Osteoblast (primary cell): ENCODE results near the gene HTRA3. TPM values are rescaled to one million over a fixed set of nuclear protein-coding genes. Genes with fewer than 3 reads are reported as not detected.
A peak's percentile ranks its signal among the peaks of the same experiment; 100 is the strongest.

Source experiments
- DNase-seq: peaks from one replicate; pipeline ENCODE4 v3.0.0; 2011; ENCODE audit warnings: low spot score, mixed read lengths; ENCODE audit not compliant: insufficient read length; ENCODE audit errors: missing footprints
- H2AFZ ChIP-seq: 2 replicates; pipeline ENCODE4 v1.6.0; 2011; ENCODE audit warnings: mild to moderate bottlenecking, low read length
- H3K27ac ChIP-seq: 2 replicates; pipeline ENCODE4 v1.5.1; 2011; ENCODE audit warnings: mild to moderate bottlenecking, low read depth, low read length, moderate library complexity
- H3K27me3 ChIP-seq: 2 replicates; pipeline ENCODE4 v1.6.0; 2012; ENCODE audit warnings: mild to moderate bottlenecking, control low read depth, inconsistent platforms, low read length, moderate library complexity; ENCODE audit not compliant: insufficient read depth
- H3K36me3 ChIP-seq: 2 replicates; pipeline ENCODE4 v1.5.1; 2011; ENCODE audit warnings: mild to moderate bottlenecking, low read length, control low read depth, moderate library complexity; ENCODE audit not compliant: insufficient read depth
- H3K4me1 ChIP-seq: 2 replicates; pipeline ENCODE4 v1.5.1; 2011; ENCODE audit warnings: mild to moderate bottlenecking, low read length, control low read depth, moderate library complexity; ENCODE audit not compliant: insufficient read depth
- H3K4me2 ChIP-seq: 2 replicates; pipeline ENCODE4 v1.6.0; 2011; ENCODE audit warnings: mild to moderate bottlenecking, low read length; ENCODE audit not compliant: insufficient read depth
- H3K4me3 ChIP-seq: fragments of 200-600 bp; sonication (generic); 3 replicates; pipeline ENCODE4 v1.5.1; 2012; ENCODE audit warnings: mild to moderate bottlenecking, low read length, inconsistent platforms; ENCODE audit not compliant: insufficient read depth
- H3K79me2 ChIP-seq: 2 replicates; pipeline ENCODE4 v1.6.0; 2012; ENCODE audit warnings: mild to moderate bottlenecking, low read length, control low read depth, inconsistent platforms; ENCODE audit not compliant: insufficient read depth
- H3K9me3 ChIP-seq: 2 replicates; pipeline ENCODE4 v1.5.1; 2011; ENCODE audit warnings: low read depth, low read length, control low read depth
- H4K20me1 ChIP-seq: 2 replicates; pipeline ENCODE4 v1.6.0; 2012; ENCODE audit warnings: mild to moderate bottlenecking, low read length, control low read depth; ENCODE audit not compliant: insufficient read depth
- total RNA-seq: library from RNA; depleted of rRNA; stranded (reverse); fragments of >200 nt; gene quantifications from 2 replicates; pipeline ENCODE4 v1.2.3, GENCODE V29; 2012
- TF ChIP-seq, protein P1 (sequence below): IDR thresholded peaks from 2 replicates; pipeline ENCODE4 v1.5.1; 2011; ENCODE audit warnings: mild to moderate bottlenecking, low read depth, low read length, moderate library complexity; ENCODE audit errors: extremely low read depth

Gene HTRA3
- total RNA-seq, 1 donor = 4.0 TPM

DNA sequence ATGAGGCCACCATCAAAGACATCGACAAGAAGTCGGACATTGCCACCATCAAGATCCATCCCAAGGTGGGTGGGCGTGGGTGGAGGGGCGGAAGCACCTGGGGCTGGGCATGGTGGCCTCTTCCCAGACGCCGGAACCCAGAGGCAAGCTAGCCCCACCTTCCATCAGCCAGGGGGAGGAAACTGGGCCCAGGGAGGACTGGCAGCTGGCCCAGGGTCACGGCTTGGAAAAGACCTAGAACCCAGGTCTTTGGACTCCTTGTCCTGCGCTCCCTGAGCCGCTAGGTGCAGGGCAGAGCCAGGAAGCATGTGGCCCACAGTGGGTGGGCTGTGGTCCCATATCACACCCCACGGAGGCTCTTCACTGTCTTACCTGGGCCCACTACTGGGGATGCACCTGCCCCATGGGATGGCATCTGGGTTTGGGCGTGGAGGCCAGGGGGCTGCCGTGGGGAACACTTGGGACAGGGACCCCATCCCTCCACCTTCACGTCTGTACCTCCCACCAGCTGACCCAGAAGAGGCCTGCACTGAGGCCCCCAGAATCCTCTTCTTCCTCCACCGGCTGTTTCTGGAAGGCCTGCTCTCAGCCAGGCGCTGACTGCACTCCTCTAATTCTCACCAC is 17.3 kb downstream of the HTRA3 start:
- no peaks in the 10 kb centered on the region for H3K36me3 ChIP-seq
- H3K4me1 ChIP-seq = no peaks in the 10 kb centered on the region
- H2AFZ ChIP-seq = no peak overlapping the region
- H3K79me2 ChIP-seq = no peaks in the 10 kb centered on the region
- peak; percentile 35 for DNase-seq
- no peak overlapping the region for H3K4me2 ChIP-seq
- no peaks in the 10 kb centered on the region for H4K20me1 ChIP-seq
- H3K27ac ChIP-seq = no peak overlapping the region
- no peaks in the 10 kb centered on the region for H3K27me3 ChIP-seq
- H3K4me3 ChIP-seq = no peak overlapping the region
- H3K9me3 ChIP-seq = no peaks in the 10 kb centered on the region
- TF ChIP-seq, protein P1, sequence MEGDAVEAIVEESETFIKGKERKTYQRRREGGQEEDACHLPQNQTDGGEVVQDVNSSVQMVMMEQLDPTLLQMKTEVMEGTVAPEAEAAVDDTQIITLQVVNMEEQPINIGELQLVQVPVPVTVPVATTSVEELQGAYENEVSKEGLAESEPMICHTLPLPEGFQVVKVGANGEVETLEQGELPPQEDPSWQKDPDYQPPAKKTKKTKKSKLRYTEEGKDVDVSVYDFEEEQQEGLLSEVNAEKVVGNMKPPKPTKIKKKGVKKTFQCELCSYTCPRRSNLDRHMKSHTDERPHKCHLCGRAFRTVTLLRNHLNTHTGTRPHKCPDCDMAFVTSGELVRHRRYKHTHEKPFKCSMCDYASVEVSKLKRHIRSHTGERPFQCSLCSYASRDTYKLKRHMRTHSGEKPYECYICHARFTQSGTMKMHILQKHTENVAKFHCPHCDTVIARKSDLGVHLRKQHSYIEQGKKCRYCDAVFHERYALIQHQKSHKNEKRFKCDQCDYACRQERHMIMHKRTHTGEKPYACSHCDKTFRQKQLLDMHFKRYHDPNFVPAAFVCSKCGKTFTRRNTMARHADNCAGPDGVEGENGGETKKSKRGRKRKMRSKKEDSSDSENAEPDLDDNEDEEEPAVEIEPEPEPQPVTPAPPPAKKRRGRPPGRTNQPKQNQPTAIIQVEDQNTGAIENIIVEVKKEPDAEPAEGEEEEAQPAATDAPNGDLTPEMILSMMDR = no peak

DNA sequence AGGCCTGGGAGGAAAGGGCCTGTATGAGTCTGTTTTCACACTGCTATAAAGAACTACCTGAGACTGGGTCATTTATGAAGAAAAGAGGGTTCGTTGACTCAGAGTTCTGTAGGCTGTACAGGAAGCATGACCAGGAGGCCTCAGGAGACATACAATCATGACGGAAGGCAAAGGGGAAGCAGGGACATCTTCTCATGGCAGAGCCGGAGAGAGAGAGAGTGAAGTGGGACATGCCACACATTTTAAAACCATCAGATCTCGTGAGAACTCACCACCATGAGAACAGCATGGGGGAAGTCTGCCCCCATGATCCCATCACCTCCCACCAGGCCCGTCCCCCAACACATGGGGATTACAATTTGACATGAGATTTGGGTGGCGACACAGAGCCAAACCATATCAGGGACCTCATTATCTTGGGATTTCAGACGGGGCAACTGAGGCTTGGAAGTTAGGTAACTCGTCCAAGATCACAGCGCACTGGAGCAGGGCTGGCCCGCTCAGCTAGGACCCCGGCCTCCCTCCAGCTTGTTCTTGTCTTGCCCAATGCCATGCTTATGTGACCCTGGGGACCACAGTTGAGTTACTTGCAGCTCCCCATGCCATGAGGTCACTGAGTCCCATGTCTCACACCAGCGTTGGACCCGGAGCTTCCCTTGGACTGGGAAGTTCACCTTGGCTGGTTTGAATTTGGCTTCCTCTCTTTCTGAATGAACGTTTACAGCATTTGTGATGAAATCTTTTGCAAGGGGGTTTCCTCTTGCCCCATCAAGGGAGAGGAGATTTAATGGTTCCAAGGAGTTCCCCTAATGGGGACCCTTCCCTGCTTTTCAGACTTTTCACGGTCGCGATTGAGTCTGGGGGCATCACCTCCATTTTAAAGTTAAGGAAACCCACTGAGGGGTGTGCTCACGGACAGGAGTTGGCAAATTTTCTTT is 18.1 kb downstream of the HTRA3 start:
- Histone ChIP-seq H2AFZ (no peak overlapping the region), H3K4me1 (no peaks in the 10 kb centered on the region), H3K36me3 (no peaks in the 10 kb centered on the region), H4K20me1 (no peaks in the 10 kb centered on the region), H3K27me3 (no peaks in the 10 kb centered on the region), H3K9me3 (no peaks in the 10 kb centered on the region), H3K27ac (no peak overlapping the region), H3K4me2 (no peak overlapping the region), H3K79me2 (no peaks in the 10 kb centered on the region), H3K4me3 (no peak overlapping the region)
- TF ChIP-seq, protein P1 = no peak
- DNase-seq = peak; percentile 18

DNA sequence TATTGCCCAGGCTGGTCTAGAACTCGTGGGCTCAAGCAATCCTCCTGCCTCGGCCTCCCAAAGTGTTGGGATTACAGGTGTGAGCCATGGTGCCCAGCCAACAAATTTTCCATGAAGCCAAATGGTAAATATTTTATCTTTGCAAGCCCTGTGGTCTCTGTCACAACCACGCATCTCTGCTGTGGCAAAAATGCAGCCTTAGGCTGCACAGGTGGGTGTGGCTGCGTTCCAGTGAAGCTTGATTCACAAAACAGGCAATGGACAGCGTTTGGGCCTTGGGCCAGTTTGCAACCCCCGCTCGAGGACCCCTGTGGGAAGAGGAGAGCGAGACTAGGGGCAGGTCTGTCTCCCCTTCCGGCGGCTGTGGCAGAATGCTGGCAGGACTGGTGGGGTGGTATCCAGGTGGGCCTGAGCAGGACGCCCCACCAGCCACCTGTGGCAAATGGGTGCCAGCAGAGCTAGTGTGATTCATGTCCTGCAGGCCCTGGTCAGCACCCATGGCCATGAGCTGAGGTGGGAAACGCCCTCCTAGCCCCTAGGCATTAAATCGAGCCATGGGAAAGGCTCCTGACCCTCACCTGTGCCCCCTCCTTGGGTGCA is 19.7 kb downstream of the HTRA3 start:
- no peaks in the 10 kb centered on the region for H3K4me1 ChIP-seq

More for the DNA sequence above, 19.7 kb downstream of the HTRA3 start:
- Histone ChIP-seq H3K27ac (no peak overlapping the region), H3K79me2 (no peaks in the 10 kb centered on the region), H3K4me3 (no peak overlapping the region), H3K27me3 (no peaks in the 10 kb centered on the region), H3K9me3 (no peaks in the 10 kb centered on the region), H4K20me1 (no peaks in the 10 kb centered on the region), H3K36me3 (no peaks in the 10 kb centered on the region), H2AFZ (no peak overlapping the region), H3K4me2 (no peak overlapping the region)
- TF ChIP-seq, protein P1 = no peak
- DNase-seq = peak; percentile 44
